ENCODE results near the gene KCNN4.
"Not testable (repeated sequence)": the region's sequence is repeated elsewhere in the genome, so short reads cannot be mapped to it uniquely, and the experiment has no call there.

Gene KCNN4

GRCh38 chr19:43775299-43775890, 5.4 kb downstream of the KCNN4 start:
- no peak for DNase-seq (ENCODE audit: extremely low read depth in 1 of 2, low read depth in 1 of 2)

DNA sequence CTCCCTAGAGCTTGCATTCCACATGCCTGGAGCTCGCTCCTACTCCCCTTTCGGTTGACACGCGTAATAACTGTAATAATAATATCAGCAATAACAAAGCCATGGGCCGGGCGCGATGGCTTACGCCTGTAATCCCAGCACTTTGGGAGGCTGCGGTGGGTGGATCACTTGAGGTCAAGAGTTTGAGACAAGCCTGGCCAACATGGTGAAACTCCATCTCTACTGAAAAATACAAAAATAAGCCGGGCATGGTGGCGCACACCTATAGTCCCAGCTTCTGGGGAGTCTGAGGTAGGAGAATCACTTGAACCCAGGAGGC, 5.9 kb downstream of the KCNN4 start:
- not testable (repeated sequence) for DNase-seq (ENCODE audit: extremely low read depth in 1 of 2, low read depth in 1 of 2)

- no peak for DNase-seq (ENCODE audit: extremely low read depth in 1 of 2, low read depth in 1 of 2)
These were observed 6.5 kb downstream of the KCNN4 start for GRCh38 chr19:43774103-43774939.

DNA sequence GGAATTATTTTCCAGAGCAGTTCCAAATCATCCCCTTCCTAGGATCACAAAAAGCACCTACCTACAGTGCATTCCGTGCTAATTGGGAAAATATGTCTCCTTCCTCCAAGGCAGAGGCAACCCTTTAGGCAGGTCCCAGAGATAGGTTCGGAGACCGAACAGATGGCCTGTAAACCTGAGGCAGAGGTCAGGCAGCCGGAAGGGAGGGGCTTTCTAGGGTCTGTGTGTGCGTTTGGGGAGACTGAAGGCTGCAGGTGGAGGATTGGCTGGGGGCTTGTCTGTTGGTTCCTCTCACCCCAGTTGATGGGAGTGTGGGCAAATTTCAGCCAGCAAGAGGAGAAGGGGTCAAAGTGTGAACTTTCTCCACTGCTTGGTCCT, 7.1 kb downstream of the KCNN4 start:
- no peak for DNase-seq (ENCODE audit: extremely low read depth in 1 of 2, low read depth in 1 of 2)

DNA sequence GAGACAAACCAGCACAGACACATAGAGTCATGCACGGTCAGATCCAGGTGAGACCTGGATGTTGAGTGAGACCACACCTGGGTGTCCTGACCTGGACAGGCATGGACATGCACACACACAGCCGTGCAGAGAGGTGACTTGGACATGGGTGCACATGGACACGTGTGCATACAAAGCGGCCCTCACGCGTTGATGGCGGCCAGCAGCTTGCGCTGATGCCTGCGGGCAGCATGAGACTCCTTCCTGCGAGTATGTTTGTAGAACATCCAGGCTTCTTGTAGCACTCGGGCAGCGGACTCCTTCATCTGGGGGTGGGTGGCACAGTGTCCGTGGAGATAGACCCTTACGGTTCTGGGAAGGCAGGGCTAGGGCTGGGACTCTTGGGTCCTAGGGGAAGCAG, 11.5 kb downstream of the KCNN4 start:
- DNase-seq (ENCODE audit: extremely low read depth in 1 of 2, low read depth in 1 of 2) = no peak

- DNase-seq (ENCODE audit: extremely low read depth in 1 of 2, low read depth in 1 of 2) = no peak
These were observed 12.3 kb downstream of the KCNN4 start for GRCh38 chr19:43768273-43769050.

- no peak for DNase-seq (ENCODE audit: extremely low read depth in 1 of 2, low read depth in 1 of 2)
These were observed 13.0 kb downstream of the KCNN4 start for GRCh38 chr19:43767818-43768217.

DNA sequence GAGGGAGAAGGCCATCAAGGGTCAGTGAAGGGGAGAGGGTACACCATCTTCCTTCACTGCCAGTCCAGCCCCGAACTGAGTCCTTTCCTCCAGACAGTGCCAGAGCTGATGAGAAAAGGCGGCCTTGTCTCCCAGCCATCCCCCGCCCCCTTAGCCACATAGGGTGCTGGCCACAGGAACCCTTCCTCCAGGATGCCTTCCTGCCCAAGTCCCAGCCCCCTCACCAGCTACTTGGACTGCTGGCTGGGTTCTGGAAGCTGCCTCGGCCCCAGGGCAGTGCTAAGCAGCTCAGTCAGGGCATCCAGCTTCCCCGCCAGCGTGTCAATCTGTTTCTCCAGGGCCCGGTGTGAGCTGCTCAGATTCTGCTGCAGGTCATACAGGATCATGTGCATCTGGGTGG, 13.5 kb downstream of the KCNN4 start:
- DNase-seq (ENCODE audit: extremely low read depth in 1 of 2, low read depth in 1 of 2) = no peak

- no peak for DNase-seq (ENCODE audit: extremely low read depth in 1 of 2, low read depth in 1 of 2)
These were observed 14.1 kb downstream of the KCNN4 start for GRCh38 chr19:43766755-43767043.

DNA sequence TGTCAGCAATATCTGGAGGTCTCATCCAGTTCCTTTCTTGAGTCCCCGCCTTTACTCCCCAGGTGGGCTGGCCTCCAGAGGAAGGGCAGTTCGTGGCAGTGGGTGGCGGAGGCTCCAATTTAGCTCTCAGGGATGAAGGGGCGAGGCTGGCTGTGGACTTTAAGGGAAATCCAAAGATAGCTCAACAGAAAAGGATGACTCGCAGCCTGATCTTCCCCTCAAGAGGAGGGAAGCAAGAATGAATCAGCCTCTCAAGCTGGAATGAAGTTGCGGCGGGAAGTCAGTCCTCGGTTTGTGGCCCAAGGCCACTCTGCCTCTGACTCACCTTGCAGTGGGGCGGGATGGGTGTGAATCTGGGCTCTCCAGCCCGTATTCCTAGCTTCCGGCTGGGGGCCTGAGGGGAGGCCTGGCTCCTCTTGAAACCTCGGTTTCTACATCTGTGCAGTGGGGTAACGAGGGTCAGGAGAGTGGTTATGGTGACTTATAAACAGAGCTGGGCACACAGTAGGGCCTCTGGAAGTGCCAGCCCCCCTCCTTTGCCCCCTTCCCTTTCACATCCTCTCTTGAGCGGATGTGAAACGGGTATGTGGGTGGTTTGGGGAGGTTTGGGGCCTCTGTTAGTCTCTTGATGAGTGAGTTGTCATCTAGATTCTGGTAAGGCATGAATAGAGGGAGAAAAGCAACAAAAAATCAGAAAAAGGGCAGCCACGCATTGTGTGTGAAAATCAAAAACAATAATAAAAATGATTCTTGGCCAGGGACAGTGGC, 15.5 kb downstream of the KCNN4 start:
- DNase-seq (ENCODE audit: extremely low read depth in 1 of 2, low read depth in 1 of 2) = peak; percentile 74 to 90

GRCh38 chr19:43764684-43765083, 16.1 kb downstream of the KCNN4 start:
- DNase-seq (ENCODE audit: extremely low read depth in 1 of 2, low read depth in 1 of 2) = not testable (repeated sequence)

GRCh38 chr19:43763473-43763939, 17.3 kb downstream of the KCNN4 start:
- no peak for DNase-seq (ENCODE audit: extremely low read depth in 1 of 2, low read depth in 1 of 2)

DNA sequence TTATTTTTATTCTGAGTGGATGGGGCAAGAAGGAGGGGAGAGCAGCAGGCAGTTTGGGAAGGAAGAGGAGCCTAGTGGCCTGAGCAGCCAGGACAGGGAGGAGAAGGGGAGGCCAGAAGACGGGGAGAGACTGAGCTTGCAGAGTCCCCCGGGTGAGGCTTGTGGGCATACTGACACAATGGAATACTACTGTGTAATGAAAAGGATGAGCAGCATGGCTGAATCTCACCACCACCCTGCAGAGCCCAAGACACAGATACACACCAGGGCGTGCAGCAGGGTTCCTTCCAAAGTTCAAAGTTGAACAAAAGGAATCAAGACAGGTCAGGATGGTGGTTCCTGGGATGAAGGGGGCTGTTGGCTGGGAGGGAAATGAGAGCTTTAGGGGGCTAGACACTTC, 18.0 kb downstream of the KCNN4 start:
- no peak for DNase-seq (ENCODE audit: extremely low read depth in 1 of 2, low read depth in 1 of 2)

- no peak for DNase-seq (ENCODE audit: extremely low read depth in 1 of 2, low read depth in 1 of 2)
These were observed 19.8 kb downstream of the KCNN4 start for GRCh38 chr19:43760941-43761340.

- no peak for DNase-seq (ENCODE audit: extremely low read depth in 1 of 2, low read depth in 1 of 2)
These were observed 21.3 kb downstream of the KCNN4 start for GRCh38 chr19:43759515-43759914.

DNA sequence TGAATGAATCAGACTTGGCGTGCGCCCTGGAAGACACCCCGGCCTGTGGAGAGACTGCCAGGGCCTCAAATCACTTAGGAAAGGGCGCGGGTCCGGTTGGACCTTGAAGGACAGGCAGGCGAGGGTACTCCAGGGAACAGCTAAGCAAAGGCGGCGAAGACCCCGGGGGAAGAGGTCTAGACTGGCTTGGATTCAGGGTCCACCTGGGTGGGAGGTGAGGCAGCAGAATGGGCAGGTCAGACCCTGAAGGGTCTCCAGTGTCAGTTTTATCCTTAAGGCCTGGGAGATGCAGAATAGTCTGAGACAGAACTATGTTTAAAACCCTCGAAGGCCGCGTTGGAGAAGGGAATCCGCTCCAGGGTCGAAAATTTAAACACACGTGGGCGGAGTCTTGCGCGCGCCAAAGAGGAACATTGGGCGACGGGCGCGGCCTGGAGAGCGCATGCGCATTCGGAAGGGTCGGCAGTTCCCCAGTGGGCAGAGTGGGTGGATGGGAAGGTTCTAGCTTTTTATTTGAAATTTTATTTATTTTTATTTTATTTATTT, 25.4 kb downstream of the KCNN4 start:
- peak; percentile 56 to 79 for DNase-seq (ENCODE audit: extremely low read depth in 1 of 2, low read depth in 1 of 2)

DNA sequence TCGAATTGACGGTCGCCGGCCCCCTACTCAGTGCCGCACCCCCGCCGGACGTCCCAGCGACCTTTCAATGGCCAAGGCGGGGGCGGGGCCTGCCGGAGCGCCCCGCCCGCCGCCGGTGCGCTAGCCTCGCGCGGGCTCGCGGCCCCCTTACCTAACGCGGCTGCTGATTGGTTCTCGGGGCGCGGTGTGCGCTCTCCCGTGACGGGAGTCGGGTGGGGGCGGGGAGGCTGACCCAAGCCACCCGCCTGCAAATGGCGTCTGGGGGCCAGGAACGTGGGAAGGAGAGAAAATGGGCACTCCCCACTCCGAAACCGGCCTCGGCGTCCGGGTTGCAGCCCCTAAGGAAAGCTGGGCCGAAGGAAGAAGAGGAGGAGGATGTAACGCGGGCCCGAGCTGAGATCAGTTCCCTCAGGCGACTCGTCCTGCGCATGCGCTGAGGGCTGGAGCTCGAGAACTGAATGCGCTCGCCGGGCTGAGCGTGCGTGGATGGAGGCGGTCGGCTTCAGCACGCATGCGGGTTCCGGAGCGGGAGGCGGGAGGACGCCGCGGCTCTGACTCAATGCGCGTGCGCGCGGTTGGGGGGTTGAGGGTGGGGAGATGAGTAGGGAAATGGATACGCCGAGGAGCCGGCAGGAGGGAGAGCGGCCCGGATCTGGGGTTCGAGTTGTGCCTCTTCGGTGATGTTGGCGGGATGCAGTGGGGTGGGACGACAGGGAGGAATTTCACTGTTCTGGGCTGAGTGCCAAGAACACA, 26.1 kb downstream of the KCNN4 start, which contains the start of gene SMG9:
TSS of gene SMG9 (minus strand) at position 460 of the 753 bp plus-strand sequence. CDS start 4,221 bp downstream, outside the sequence.
- DNase-seq (ENCODE audit: extremely low read depth in 1 of 2, low read depth in 1 of 2) = peak; percentile 95 to 96

DNA sequence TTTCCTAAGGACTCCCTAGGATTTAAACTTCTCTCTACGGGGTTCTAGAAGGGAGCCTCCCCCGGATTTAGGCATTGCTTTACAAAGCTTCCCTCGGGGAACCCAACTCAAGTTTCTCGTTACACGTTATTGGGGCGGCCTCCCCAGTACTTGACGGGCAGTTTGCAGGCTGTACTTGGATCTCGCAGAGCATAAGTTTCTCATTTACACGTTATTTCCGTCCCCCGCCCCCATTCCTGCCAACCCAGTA, 26.6 kb downstream of the KCNN4 start:
- no peak for DNase-seq (ENCODE audit: extremely low read depth in 1 of 2, low read depth in 1 of 2)

DNA sequence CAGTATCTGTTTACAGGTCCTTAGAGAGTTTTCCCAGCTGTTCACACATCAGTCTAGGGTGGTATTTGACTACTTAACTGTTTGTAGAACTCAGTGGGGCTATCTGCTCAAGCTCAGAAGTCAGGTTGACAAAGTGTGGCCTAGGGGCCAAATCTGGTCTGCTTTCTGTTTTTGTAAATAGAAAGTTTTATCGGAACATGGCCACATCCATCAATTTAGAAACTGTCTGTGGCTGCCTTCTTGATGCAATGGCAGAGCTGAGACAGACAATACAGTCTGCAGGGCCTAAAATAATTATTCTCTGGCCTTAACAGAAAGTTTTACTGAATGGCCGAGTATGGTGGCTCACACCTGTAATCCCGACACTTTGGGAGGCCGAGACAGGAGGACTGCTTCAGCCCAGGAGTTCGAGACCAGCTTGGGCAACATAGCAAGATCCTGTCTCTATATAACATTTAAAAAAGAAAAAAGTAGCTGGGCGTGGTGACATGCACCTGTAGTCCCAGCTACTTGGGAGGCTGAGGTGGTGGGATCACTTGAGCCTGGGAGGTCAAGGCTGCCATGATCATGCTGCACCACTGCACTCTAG, 28.4 kb downstream of the KCNN4 start:
- no peak for DNase-seq (ENCODE audit: extremely low read depth in 1 of 2, low read depth in 1 of 2)

Data from stimulated activated CD8-positive, alpha-beta memory T cell treated with anti-CD3 and anti-CD28 coated beads, Interleukin-7, amount 100 ng/mL, for 48 hours (primary cell).